Mesothelial cell of epicardium (in vitro differentiated cells): ENCODE measurements around the gene PRIMPOL. TPM values are rescaled to one million over a fixed set of nuclear protein-coding genes. Genes with fewer than 3 reads are reported as not detected.

Experiments
- DNase-seq, 2 experiments: peaks; one replicate each; pipeline ENCODE4 v3.0.0; 2021; ENCODE audit warnings: low spot score in 2 of 2; ENCODE audit not compliant: unreplicated experiment in 2 of 2
- H3K27ac Mint-ChIP-seq: 2 replicates; pipeline ENCODE4 v1.8.0; 2021; ENCODE audit warnings: mixed read lengths
- H3K27me3 Mint-ChIP-seq: 2 replicates; pipeline ENCODE4 v1.8.0; 2021; ENCODE audit warnings: low read depth, mixed read lengths
- H3K36me3 Mint-ChIP-seq: 2 replicates; pipeline ENCODE4 v1.8.0; 2021; ENCODE audit warnings: mixed read lengths
- H3K4me1 Mint-ChIP-seq: 2 replicates; pipeline ENCODE4 v1.8.0; 2021; ENCODE audit warnings: mixed read lengths
- H3K4me3 Mint-ChIP-seq: 2 replicates; pipeline ENCODE4 v1.8.0; 2021; ENCODE audit warnings: mild to moderate bottlenecking, moderate library complexity, mixed read lengths
- H3K9me3 Mint-ChIP-seq: 2 replicates; pipeline ENCODE4 v1.8.0; 2021; ENCODE audit warnings: mixed read lengths
- CTCF ChIP-seq: fragments of 200-600 bp; sonication (generic); IDR thresholded peaks from one replicate; pipeline ENCODE4 v1.5.0; 2021; ENCODE audit warnings: antibody characterized with exemption; ENCODE audit not compliant: unreplicated experiment
- total RNA-seq: library from RNA; stranded (reverse); gene quantifications from 3 replicates; pipeline ENCODE4 v1.2.1, GENCODE V29; 2021

Gene PRIMPOL
- total RNA-seq, 1 donor from 2014 or later, result 22.3 TPM

DNA sequence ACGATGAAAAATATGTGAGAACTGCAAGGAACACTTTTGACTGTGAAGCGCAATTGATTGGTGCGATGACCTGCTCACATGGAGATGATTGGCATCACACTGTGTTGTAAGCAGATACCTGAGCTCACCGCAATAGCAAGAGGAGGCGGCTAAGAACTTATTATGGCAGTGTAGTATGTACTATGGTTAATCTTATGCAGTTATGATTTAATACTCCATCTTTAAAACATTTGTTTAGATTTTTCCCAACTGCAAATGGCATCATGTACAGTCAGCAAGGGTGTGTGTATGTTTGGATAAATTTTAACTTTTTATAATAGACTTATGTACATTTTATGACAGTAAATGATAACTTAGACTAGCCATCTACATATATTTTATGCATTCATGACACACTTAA, 25.5 kb downstream of the PRIMPOL start:
- peaks cover 24% of the 10 kb centered on the region for H3K36me3 Mint-ChIP-seq
- peaks cover 3% of the 10 kb centered on the region for H3K9me3 Mint-ChIP-seq
- H3K4me3 Mint-ChIP-seq, result no peak overlapping the region
- no peak for DNase-seq
- no peak for TF ChIP-seq CTCF
- no peaks in the 10 kb centered on the region for H3K27me3 Mint-ChIP-seq
- H3K4me1 Mint-ChIP-seq, result no peaks in the 10 kb centered on the region
- no peak overlapping the region for H3K27ac Mint-ChIP-seq

- Mint-ChIP-seq H3K4me1 (no peaks in the 10 kb centered on the region), H3K27me3 (no peaks in the 10 kb centered on the region), H3K9me3 (peaks cover 3% of the 10 kb centered on the region), H3K4me3 (no peak overlapping the region), H3K36me3 (peaks cover 29% of the 10 kb centered on the region), H3K27ac (no peak overlapping the region)
- TF ChIP-seq CTCF, result no peak
- no peak for DNase-seq
These were observed 26.4 kb downstream of the PRIMPOL start for GRCh38 chr4:184675821-184676492.

DNA sequence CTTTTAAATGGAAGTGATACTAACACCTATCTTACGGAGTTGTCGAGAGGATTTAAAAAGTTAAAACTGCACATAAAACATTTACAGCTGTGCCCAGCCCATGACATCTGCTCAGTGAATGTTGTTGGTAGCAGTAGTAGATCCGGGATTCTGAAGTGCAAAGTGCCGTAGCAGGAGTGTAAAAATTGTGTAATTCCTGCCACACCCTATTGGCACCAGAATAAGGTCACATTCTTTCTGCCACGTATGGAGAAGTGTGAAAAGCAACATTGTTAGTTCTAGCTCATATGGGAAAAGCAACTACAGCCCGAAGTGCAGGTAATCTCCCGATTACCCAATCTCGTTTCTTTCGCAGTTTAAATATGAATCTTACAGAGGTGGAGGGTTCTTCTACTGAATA, 31.2 kb downstream of the PRIMPOL start:
- H3K27ac Mint-ChIP-seq, result no peak overlapping the region
- peaks cover 15% of the 10 kb centered on the region for H3K36me3 Mint-ChIP-seq
- no peak overlapping the region for H3K4me3 Mint-ChIP-seq
- no peak for DNase-seq
- TF ChIP-seq CTCF, result no peak
- no peaks in the 10 kb centered on the region for H3K27me3 Mint-ChIP-seq
- no peaks in the 10 kb centered on the region for H3K4me1 Mint-ChIP-seq
- peaks cover 3% of the 10 kb centered on the region for H3K9me3 Mint-ChIP-seq

DNA sequence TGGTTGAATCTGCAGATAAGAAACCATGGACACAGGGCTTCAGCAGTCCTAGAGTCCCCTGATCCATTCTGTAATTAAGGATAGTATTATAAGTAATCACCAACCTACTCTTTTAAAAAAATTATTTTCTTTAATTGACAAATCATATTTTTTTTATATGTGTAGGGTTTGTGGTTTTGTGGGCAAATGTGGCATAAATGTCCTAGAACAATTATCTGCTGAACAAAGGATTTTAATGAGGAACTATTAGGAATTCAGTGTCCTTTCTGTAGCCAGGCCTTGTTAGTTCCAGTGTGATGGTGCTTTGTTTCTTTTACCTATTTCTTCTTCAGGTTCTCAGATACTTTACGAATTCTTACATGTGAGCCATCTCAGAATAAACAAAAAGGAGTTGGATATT, 32.4 kb downstream of the PRIMPOL start:
- TF ChIP-seq CTCF, result no peak
- peaks cover 20% of the 10 kb centered on the region for H3K36me3 Mint-ChIP-seq
- H3K4me3 Mint-ChIP-seq, result no peak overlapping the region
- no peak for DNase-seq
- H3K9me3 Mint-ChIP-seq, result peaks cover 3% of the 10 kb centered on the region
- no peaks in the 10 kb centered on the region for H3K27me3 Mint-ChIP-seq
- no peaks in the 10 kb centered on the region for H3K4me1 Mint-ChIP-seq
- no peak overlapping the region for H3K27ac Mint-ChIP-seq

- H3K36me3 Mint-ChIP-seq, result peaks cover 23% of the 10 kb centered on the region
These were observed 35.1 kb downstream of the PRIMPOL start for GRCh38 chr4:184684491-184685189.

More at GRCh38 chr4:184684491-184685189, 35.1 kb downstream of the PRIMPOL start:
- no peak for TF ChIP-seq CTCF
- H3K4me1 Mint-ChIP-seq, result no peaks in the 10 kb centered on the region
- DNase-seq, result no peak
- no peaks in the 10 kb centered on the region for H3K27me3 Mint-ChIP-seq
- no peak overlapping the region for H3K27ac Mint-ChIP-seq
- peaks cover under 1% of the 10 kb centered on the region for H3K9me3 Mint-ChIP-seq
- no peak overlapping the region for H3K4me3 Mint-ChIP-seq
